ENCODE measurements around the gene UBASH3B. TPM values are rescaled to one million over a fixed set of nuclear protein-coding genes. Genes with fewer than 3 reads are reported as not detected.

The UBASH3B gene
- total RNA-seq, 1 donor from 2014 or later: 4.3 TPM

DNA sequence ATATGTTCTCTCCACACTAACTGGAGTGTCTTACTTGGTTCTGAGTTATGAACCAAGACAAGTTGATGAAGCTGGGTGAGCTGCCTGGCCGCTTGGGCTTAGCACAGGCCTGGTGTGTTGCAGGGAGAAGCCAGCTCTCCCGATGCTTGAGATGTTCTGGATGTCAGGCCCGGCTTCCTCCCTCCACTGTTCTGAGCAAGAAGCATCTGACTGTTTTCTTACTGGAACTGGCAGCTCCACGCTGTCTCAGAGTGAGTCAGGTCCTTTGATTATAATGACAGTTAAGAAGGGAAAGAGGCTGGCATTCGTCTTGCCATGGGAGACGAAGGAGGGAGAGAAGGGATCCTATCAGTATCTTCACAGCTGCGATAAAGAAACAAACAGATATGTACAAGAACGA, 136.3 kb downstream of the UBASH3B start:
- Mint-ChIP-seq H3K27me3 (no peaks in the 10 kb centered on the region), H3K36me3 (ENCODE audit: low read depth) (no peaks in the 10 kb centered on the region), H3K27ac (no peak overlapping the region), H3K4me1 (peaks cover 4% of the 10 kb centered on the region), H3K9me3 (no peaks in the 10 kb centered on the region), H3K4me3 (no peak overlapping the region)
- ChIA-PET CTCF (interaction anchor here (1.4 to 2.8 kb wide), 3 partner anchors 10 to 229 kb away, joined by 4 to 14 read pairs (median 12); no protein-coding TSS in a partner anchor), POLR2A (no interaction called here)
- intact Hi-C loops (cut with micrococcal nuclease): no loop called here
- no peak for ATAC-seq (ENCODE audit: low read depth)
- TF ChIP-seq, protein P1, sequence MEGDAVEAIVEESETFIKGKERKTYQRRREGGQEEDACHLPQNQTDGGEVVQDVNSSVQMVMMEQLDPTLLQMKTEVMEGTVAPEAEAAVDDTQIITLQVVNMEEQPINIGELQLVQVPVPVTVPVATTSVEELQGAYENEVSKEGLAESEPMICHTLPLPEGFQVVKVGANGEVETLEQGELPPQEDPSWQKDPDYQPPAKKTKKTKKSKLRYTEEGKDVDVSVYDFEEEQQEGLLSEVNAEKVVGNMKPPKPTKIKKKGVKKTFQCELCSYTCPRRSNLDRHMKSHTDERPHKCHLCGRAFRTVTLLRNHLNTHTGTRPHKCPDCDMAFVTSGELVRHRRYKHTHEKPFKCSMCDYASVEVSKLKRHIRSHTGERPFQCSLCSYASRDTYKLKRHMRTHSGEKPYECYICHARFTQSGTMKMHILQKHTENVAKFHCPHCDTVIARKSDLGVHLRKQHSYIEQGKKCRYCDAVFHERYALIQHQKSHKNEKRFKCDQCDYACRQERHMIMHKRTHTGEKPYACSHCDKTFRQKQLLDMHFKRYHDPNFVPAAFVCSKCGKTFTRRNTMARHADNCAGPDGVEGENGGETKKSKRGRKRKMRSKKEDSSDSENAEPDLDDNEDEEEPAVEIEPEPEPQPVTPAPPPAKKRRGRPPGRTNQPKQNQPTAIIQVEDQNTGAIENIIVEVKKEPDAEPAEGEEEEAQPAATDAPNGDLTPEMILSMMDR (IDR thresholded peaks at IDR 0.05): no peak
- no peak for DNase-seq

DNA sequence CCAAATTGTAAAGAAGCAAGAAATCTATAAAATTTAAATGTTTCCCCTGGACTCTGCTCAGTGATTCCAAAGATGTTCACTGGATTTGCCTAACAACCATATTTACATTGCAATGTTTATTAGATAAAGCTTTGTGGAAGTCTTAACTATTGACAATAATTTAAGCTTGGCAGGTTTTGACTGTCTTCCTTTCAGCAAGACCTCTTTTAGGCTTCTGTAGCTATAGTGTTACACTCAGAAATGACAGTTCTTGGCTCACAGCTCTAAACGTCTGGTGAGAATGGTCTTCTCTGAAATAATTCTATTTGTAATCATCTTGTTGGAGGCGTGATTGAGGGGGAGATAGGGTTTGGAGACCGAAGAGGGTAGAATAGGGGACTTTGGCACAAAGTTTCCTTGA, 138.0 kb downstream of the UBASH3B start:
- H3K9me3 Mint-ChIP-seq: no peaks in the 10 kb centered on the region
- no peaks in the 10 kb centered on the region for H3K27me3 Mint-ChIP-seq
- POLR2A ChIA-PET: interaction anchor here (0.6 kb wide), 1 partner anchor 201 kb away, joined by 6 read pairs; no protein-coding TSS in a partner anchor
- no peak for DNase-seq
- no peak for ATAC-seq (ENCODE audit: low read depth)
- CTCF ChIA-PET: interaction anchor here (6.4 kb wide), 1 partner anchor 60 kb away, joined by 197 read pairs; no protein-coding TSS in a partner anchor
- no peak overlapping the region for H3K27ac Mint-ChIP-seq
- peaks cover 4% of the 10 kb centered on the region for H3K4me1 Mint-ChIP-seq
- H3K36me3 Mint-ChIP-seq (ENCODE audit: low read depth): no peaks in the 10 kb centered on the region
- H3K4me3 Mint-ChIP-seq: no peak overlapping the region
- TF ChIP-seq, protein P1 (IDR thresholded peaks at IDR 0.05): no peak
- intact Hi-C loops (cut with micrococcal nuclease): no loop called here

DNA sequence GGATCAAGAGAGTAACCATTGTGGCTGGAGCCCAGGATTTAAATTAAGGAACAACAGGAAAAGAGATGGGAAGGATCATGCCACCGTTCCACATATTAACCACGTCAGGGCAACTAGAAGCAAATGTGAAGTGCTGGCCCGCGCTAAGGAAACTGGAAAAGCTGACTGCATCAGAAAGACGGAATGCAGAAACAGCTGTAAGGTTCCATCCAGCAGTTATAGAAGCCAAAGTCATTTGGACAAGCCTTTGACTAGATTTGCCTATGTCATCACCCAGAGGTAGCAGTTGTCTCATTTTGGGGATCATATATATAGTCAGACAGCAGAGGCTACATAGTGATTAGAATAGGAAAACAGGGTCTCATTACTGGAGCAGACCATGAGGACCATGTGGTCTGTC, 139.8 kb downstream of the UBASH3B start:
- intact Hi-C loops (cut with micrococcal nuclease): loop anchor here (5.0 kb wide), 1 partner anchor 452 kb away; no protein-coding TSS in a partner anchor
- no peak overlapping the region for H3K27ac Mint-ChIP-seq
- TF ChIP-seq, protein P1 (IDR thresholded peaks at IDR 0.05): no peak

DNA sequence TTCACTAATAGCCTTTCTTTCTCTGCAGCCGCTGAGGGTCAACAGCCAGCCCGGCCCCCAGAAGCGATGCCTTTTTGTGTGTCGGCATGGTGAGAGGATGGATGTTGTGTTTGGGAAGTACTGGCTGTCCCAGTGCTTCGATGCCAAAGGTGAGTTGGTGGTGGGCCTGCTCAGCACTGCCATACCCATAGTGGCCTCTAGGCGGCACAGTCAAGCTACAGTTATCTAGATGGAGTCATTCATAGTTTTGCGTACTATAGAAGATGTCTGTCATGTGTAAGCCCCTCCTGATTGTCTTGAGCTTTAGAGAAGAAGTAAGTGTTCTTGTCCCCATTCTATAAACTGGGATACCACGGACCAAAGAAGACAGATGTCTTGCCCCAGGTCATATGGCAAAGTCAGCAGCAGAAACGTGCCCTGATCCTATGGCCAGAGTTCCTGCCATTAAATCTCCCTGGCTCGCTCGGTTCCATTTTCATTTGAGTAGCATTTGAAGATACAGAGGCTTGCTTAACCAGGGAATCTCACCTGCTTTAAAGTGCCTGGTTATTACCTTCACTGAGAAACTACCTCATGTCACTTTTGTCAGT, 140.7 kb downstream of the UBASH3B start:
- intact Hi-C loops (cut with micrococcal nuclease): loop anchor here (1.0 to 5.0 kb wide), 4 partner anchors 58 to 451 kb away; no protein-coding TSS in a partner anchor
- peak; percentile 97 for ATAC-seq (ENCODE audit: low read depth)
- Mint-ChIP-seq H3K4me3 (no peak overlapping the region), H3K36me3 (ENCODE audit: low read depth) (no peaks in the 10 kb centered on the region), H3K27ac (no peak overlapping the region), H3K4me1 (peaks cover 4% of the 10 kb centered on the region), H3K9me3 (no peaks in the 10 kb centered on the region), H3K27me3 (no peaks in the 10 kb centered on the region)
- DNase-seq: peak; percentile 52
- TF ChIP-seq, protein P1 (IDR thresholded peaks at IDR 0.05): peak; percentile 39
- ChIA-PET CTCF (interaction anchor here (0.8 to 6.4 kb wide), 16 partner anchors 8 to 258 kb away, joined by 3 to 197 read pairs (median 4); no protein-coding TSS in a partner anchor), POLR2A (interaction anchor here (0.5 to 1.1 kb wide), 2 partner anchors 57 to 157 kb away, joined by 3 to 6 read pairs; no protein-coding TSS in a partner anchor)

More for the DNA sequence above, 139.8 kb downstream of the UBASH3B start:
- DNase-seq (no peak), ATAC-seq (ENCODE audit: low read depth) (no peak)
- Mint-ChIP-seq H3K36me3 (ENCODE audit: low read depth) (no peaks in the 10 kb centered on the region), H3K4me1 (peaks cover 4% of the 10 kb centered on the region), H3K9me3 (no peaks in the 10 kb centered on the region), H3K4me3 (no peak overlapping the region), H3K27me3 (no peaks in the 10 kb centered on the region)
- CTCF ChIA-PET: interaction anchor here (1.0 to 6.4 kb wide), 7 partner anchors 15 to 227 kb away, joined by 3 to 197 read pairs (median 5); no protein-coding TSS in a partner anchor
- POLR2A ChIA-PET: no interaction called here

DNA sequence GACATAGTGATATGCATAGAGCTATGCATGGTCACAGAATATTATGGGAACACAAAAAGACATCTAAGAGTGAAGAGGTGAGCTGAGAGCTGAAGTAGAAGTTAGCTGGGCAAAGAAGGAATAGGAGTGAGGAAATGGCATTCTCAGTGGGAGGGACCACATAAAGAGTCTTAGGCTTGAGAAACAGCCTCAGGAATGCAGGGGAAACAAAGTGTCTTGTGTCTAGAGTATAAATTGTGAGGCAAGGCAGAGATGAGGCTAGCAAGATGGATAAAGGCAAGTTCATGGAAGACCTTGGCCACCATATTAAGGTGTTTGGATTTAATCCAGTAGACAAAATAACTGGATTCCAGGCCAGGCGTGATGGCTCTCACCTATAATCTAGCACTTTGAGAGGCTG, 142.1 kb downstream of the UBASH3B start:
- Mint-ChIP-seq H3K36me3 (ENCODE audit: low read depth) (peaks cover 2% of the 10 kb centered on the region), H3K27ac (no peak overlapping the region), H3K4me3 (no peak overlapping the region), H3K4me1 (peaks cover 4% of the 10 kb centered on the region), H3K9me3 (no peaks in the 10 kb centered on the region), H3K27me3 (no peaks in the 10 kb centered on the region)
- DNase-seq (no peak), ATAC-seq (ENCODE audit: low read depth) (no peak)
- intact Hi-C loops (cut with micrococcal nuclease): loop anchor here (5.0 kb wide), 1 partner anchor 450 kb away; no protein-coding TSS in a partner anchor
- ChIA-PET CTCF (interaction anchor here (0.9 to 6.4 kb wide), 6 partner anchors 10 to 225 kb away, joined by 3 to 197 read pairs (median 6); no protein-coding TSS in a partner anchor), POLR2A (no interaction called here)
- TF ChIP-seq, protein P1 (IDR thresholded peaks at IDR 0.05): no peak

All from activated B cell treated with CpG ODN at 0.5 μM for 24 hours (primary cell).